GM12865 (cell line): ENCODE data around the gene DIP2C.

Experiments
- DNase-seq: peaks from one replicate; pipeline ENCODE4 v3.0.0; 2010; ENCODE audit warnings: low read depth
- H3K4me3 ChIP-seq: 2 replicates; pipeline ENCODE4 v1.5.1; 2011; ENCODE audit warnings: mild to moderate bottlenecking, low read depth, low read length, control low read depth
- CTCF ChIP-seq: IDR thresholded peaks from 2 replicates; pipeline ENCODE4 v1.5.1; 2011; ENCODE audit warnings: low read length, control low read depth, low read depth, inconsistent platforms; ENCODE audit not compliant: insufficient read depth; ENCODE audit errors: missing control alignments

DIP2C gene

DNA sequence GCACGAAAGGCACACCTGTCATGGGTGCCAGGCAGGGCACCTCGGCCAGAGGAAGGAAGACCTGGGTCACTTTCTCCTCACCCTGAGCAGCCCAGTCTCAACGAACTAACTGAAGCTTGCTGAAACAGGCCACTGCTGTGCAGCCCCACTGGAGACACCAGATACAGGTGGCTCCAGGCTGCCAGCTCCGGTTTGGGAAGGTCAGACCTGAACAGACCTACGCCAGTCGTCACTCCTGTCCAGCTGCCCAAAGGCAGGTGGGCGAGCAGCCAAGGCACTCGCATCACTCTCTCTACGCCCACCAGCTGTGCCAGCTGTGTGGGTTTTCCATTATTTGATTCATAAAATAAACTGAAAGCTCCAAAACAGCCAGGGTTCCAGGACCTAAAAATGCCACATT is 298.2 kb downstream of the DIP2C start:
- no peak for TF ChIP-seq CTCF
- no peak for DNase-seq
- no peak overlapping the region for H3K4me3 ChIP-seq

- no peak overlapping the region for H3K4me3 ChIP-seq
- DNase-seq = no peak
- no peak for TF ChIP-seq CTCF
Measured at GRCh38 chr10:390449-391100, 298.9 kb downstream of the DIP2C start.

- TF ChIP-seq CTCF = no peak
- H3K4me3 ChIP-seq = no peak overlapping the region
- no peak for DNase-seq
Measured at GRCh38 chr10:389836-390448, 299.5 kb downstream of the DIP2C start.

DNA sequence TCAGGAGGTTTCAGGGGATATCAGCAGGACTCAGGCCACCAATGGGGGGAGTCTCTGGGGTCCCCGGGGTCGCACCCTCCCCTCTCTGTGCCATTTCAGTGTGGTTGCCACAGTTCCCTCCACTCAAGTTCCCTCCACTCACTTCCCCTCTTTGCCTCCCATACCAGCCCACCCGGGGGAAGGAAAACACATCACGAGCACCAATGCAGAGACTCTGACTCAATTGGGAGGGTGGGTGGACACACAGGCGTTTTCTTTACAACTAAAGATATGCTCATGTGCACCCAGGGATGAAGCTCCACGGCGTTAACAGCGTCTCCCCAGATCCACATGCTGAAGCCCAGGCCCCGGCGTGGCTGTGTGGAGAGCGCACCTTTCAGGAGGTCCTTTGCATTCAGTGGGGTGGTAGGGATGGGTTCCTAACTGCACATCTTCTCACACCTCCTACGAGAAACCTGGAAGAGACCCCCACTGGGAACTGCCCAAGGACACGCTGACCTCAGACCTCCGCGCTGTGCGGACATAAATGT is 300.1 kb downstream of the DIP2C start:
- TF ChIP-seq CTCF = no peak
- no peak overlapping the region for H3K4me3 ChIP-seq
- no peak for DNase-seq

- DNase-seq = no peak
- no peak for TF ChIP-seq CTCF
- H3K4me3 ChIP-seq = no peak overlapping the region
Measured at GRCh38 chr10:388661-389045, 300.8 kb downstream of the DIP2C start.

DNA sequence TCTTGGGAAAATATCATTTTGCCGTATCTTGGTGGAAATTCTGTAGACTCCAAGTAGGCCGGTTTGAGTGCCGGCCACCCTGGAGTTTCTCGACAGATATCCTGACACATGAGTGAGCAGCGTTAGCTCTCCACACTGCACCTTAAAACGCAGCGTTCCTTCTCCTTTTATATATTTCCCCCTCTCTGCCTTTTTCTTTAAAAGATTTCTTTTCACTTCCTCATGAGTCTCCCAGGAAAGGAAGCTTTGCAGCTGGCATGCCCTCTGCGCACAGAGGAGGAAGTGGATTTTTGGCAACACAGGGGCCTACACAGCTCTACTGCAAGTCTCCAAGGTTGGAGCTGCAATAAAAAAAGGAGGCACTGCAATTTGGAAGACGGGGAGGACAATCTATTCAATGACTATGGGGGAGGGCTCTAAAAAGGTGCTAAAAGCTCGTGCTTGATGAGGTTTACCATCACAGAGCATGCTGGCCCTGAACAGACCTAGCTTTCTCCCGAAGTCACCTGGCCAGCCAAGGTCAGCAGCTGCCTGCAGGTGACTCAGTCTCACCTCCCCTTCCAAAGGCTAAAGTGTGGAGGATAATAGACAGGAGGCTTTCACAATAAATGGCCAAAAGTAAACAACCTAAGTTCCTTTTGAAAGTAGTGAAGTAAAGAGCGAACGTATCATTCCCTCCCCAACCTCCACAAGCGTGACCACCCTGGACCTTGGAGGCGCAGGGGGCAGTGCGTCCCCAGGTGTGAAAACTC is 301.4 kb downstream of the DIP2C start:
- no peak overlapping the region for H3K4me3 ChIP-seq
- TF ChIP-seq CTCF = no peak
- no peak for DNase-seq
